Gastroesophageal sphincter (tissue), 3 donors: ENCODE measurements around the gene ABHD12.

Experiments used
- POLR2A ChIP-seq, 2 donors: fragments of 450-650 bp; IDR thresholded peaks; one replicate each; pipeline ENCODE4 v1.6.1; 2017; ENCODE audit warnings: antibody characterized with exemption in 2 of 2, mild to moderate bottlenecking in 2 of 2, moderate library complexity in 1 of 2
- POLR2AphosphoS5 ChIP-seq: sonication (generic); formaldehyde crosslinking; IDR thresholded peaks from one replicate; pipeline ENCODE4 v1.6.1; 2017; ENCODE audit warnings: antibody characterized with exemption
- TF ChIP-seq, protein P1 (sequence below), 4 experiments: fragments of 200-600 bp in 2 of 4; fragments of 450-650 bp in 2 of 4; sonication (generic) in 1 of 4; IDR thresholded peaks; one replicate each; pipeline ENCODE4 v1.5.1; 2017 to 2019; ENCODE audit warnings: antibody characterized with exemption in 4 of 4, mild to moderate bottlenecking in 2 of 4, moderate library complexity in 2 of 4

DNA sequence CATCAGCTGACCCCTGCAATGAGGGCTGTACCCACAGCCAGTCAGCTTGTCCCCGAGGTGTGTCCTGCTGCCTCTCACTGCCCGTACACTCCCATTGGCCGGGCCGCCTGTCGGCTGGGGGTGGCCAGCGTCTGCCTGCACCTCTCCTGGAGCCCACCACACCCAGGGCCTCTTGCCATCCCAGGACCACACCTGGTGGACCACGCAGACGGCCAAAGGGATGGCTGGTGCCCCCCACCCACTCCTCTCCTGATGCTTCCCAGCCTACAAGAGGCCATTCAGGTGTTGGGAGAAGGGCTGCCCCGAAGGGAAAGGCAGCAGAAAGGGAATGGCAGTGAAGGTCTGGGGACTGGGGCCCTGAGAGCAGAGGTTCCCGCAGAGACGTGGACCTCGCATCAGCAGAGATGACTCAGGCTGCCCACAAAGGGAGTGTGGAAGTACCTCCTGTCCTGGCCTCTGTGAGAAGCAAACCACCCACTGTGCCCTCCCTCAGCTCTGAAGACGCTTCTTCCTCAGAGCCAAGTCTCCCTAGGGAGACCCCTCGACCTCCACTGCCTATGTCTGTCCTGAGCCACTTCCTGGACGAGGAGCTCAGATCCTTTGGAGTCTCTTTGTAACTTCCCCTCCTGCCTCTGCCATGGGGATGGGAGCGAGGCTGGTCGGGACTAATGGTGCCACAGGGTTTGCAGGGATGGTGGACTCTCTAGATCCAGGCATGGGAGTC, 81.8 kb downstream of the ABHD12 start:
- TF ChIP-seq, protein P1, sequence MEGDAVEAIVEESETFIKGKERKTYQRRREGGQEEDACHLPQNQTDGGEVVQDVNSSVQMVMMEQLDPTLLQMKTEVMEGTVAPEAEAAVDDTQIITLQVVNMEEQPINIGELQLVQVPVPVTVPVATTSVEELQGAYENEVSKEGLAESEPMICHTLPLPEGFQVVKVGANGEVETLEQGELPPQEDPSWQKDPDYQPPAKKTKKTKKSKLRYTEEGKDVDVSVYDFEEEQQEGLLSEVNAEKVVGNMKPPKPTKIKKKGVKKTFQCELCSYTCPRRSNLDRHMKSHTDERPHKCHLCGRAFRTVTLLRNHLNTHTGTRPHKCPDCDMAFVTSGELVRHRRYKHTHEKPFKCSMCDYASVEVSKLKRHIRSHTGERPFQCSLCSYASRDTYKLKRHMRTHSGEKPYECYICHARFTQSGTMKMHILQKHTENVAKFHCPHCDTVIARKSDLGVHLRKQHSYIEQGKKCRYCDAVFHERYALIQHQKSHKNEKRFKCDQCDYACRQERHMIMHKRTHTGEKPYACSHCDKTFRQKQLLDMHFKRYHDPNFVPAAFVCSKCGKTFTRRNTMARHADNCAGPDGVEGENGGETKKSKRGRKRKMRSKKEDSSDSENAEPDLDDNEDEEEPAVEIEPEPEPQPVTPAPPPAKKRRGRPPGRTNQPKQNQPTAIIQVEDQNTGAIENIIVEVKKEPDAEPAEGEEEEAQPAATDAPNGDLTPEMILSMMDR (IDR thresholded peaks at IDR 0.05) = no peak
- no peak for TF ChIP-seq POLR2A (IDR thresholded peaks at IDR 0.05)
- no peak for TF ChIP-seq POLR2AphosphoS5
